K562 (cell line): ENCODE measurements around the gene TRIOBP. TPM values are rescaled to one million over a fixed set of nuclear protein-coding genes. Genes with fewer than 3 reads are reported as not detected.
A peak's percentile ranks its signal among the peaks of the same experiment; 100 is the strongest.

ENCODE experiments used
- ATAC-seq: fragments of 200-7000 bp; cut with Tn5 transposase; 3 replicates; pipeline ENCODE4 v1.9.1; 2020; ENCODE audit warnings: moderate library complexity
- BruUV-seq: library from RNA; stranded (reverse); fragments of 400-500 nt; replicated peaks from 2 replicates; lab custom pipeline; 2021; lab: Mats Ljungman, UMichigan
- CTCF ChIA-PET: fragments of 300-600 bp; formaldehyde crosslinking; extraction: SDS; loops from one replicate; lab custom pipeline; 2021; ENCODE audit warnings: low intra/inter-chr PET ratio; lab: Yijun Ruan, JAX
- POLR2A ChIA-PET: fragments of 300-600, 350-650 bp; sonication (Branson Sonifier 250); formaldehyde crosslinking; extraction: SDS; loops from one replicate; lab custom pipeline; 2021; ENCODE audit warnings: antibody characterized with exemption, inconsistent platforms; lab: Yijun Ruan, JAX
- DNase-seq, 4 experiments: peaks; one replicate each; pipeline versions ENCODE4 v3.0.0 to v3.0.0-alpha.2; 2011 to 2018; ENCODE audit warnings: low spot score in 3 of 4, mixed read lengths in 3 of 4; ENCODE audit errors: extremely low read depth in 1 of 4
- FAIRE-seq: peaks from 2 replicates; lab custom pipeline; 2011; peaks lifted over from hg19 to GRCh38; lab: Jason Lieb, UNC
- H2AFZ ChIP-seq: 2 replicates; pipeline ENCODE4 v1.6.0; 2011; ENCODE audit warnings: low read depth, low read length, control low read depth, inconsistent platforms
- H3K27ac ChIP-seq: fragments of 200-600 bp; 3 replicates; pipeline ENCODE4 v1.8.0; 2011; ENCODE audit warnings: low read depth, mild to moderate bottlenecking, control low read depth, inconsistent platforms, low read length, moderate library complexity, mixed read lengths; ENCODE audit errors: extremely low read depth
- H3K27me3 ChIP-seq, 2 experiments: fragments of 300-600 bp in 1 of 2; 2 replicates in 1 of 2; 3 replicates in 1 of 2; pipeline versions ENCODE4 v1.6.0 to v1.8.0; 2011; ENCODE audit warnings: inconsistent platforms in 2 of 2, low read length in 2 of 2, mild to moderate bottlenecking in 1 of 2, mixed read lengths in 1 of 2, moderate library complexity in 1 of 2; ENCODE audit not compliant: control insufficient read depth in 2 of 2, insufficient read depth in 2 of 2
- H3K36me3 ChIP-seq: fragments of 300-600 bp; 3 replicates; pipeline ENCODE4 v1.8.0; 2011; ENCODE audit warnings: mild to moderate bottlenecking, low read length, inconsistent platforms; ENCODE audit not compliant: control insufficient read depth, insufficient read depth
- H3K4me1 ChIP-seq, 2 experiments: fragments of 200-600 bp in 1 of 2; replicated peaks in 1 of 2; 2 replicates in 1 of 2; 3 replicates in 1 of 2; pipeline versions ENCODE4 v1.5.1 to v1.8.0; 2011; ENCODE audit warnings: inconsistent platforms in 2 of 2, low read length in 2 of 2, mild to moderate bottlenecking in 1 of 2, mixed read lengths in 1 of 2, moderate library complexity in 1 of 2; ENCODE audit not compliant: control insufficient read depth in 2 of 2, insufficient read depth in 2 of 2
- H3K4me2 ChIP-seq: 2 replicates; pipeline ENCODE4 v1.6.1; 2011; ENCODE audit warnings: low read length, control low read depth, inconsistent platforms, mixed read lengths; ENCODE audit not compliant: insufficient read depth
- H3K4me3 ChIP-seq: fragments of 200-600 bp; sonication (generic), shearing (Covaris generic); 2 replicates; pipeline ENCODE4 v1.5.1; 2016; ENCODE audit warnings: control low read depth, inconsistent platforms
- H3K79me2 ChIP-seq: fragments of 200-600 bp; 3 replicates; pipeline ENCODE4 v1.8.0; 2011; ENCODE audit warnings: low read length, inconsistent platforms; ENCODE audit not compliant: control insufficient read depth, insufficient read depth
- H3K9ac ChIP-seq, 2 experiments: 2 replicates each; pipeline versions ENCODE4 v1.6.0 to v1.6.1; 2011; ENCODE audit warnings: low read depth in 2 of 2, low read length in 2 of 2, control low read depth in 1 of 2, inconsistent platforms in 1 of 2, mild to moderate bottlenecking in 1 of 2, mixed read lengths in 1 of 2; ENCODE audit not compliant: insufficient read depth in 1 of 2
- H3K9me1 ChIP-seq: one replicate; pipeline ENCODE4 v1.6.0; 2011; ENCODE audit warnings: inconsistent platforms, mild to moderate bottlenecking, low read length, moderate library complexity; ENCODE audit not compliant: control insufficient read depth, insufficient read depth
- H3K9me3 ChIP-seq: replicated peaks from 2 replicates; pipeline ENCODE4 v1.5.1; 2011; ENCODE audit warnings: low read depth, low read length, inconsistent platforms; ENCODE audit not compliant: control insufficient read depth, insufficient read depth
- H4K20me1 ChIP-seq: replicated peaks from 2 replicates; pipeline ENCODE4 v1.6.1; 2011; ENCODE audit warnings: low read length, inconsistent platforms, mixed read lengths; ENCODE audit not compliant: control insufficient read depth, insufficient read depth
- ADNP ChIP-seq: fragments of 200-800 bp; sonication (Bioruptor generic); IDR thresholded peaks from 2 replicates; pipeline ENCODE4 v1.6.1; 2016; ENCODE audit warnings: missing genetic modification characterization, missing compliant biosample characterization
- BCOR ChIP-seq: fragments of 450-650 bp; IDR thresholded peaks from 2 replicates; pipeline ENCODE4 v1.6.1; 2016
- CBX1 ChIP-seq: sonication (generic); IDR thresholded peaks from 2 replicates; pipeline ENCODE4 v1.6.1; 2016; ENCODE audit warnings: antibody characterized with exemption, low read depth, mild to moderate bottlenecking
- CEBPB ChIP-seq: fragments of 450-650 bp; IDR thresholded peaks from 2 replicates; pipeline ENCODE4 v1.6.1; 2016; ENCODE audit warnings: missing genetic modification characterization, missing compliant biosample characterization
- CHD4 ChIP-seq: fragments of 200-600 bp; sonication (generic); IDR thresholded peaks from 3 replicates; pipeline ENCODE4 v1.6.1; 2012; ENCODE audit warnings: low read depth, mild to moderate bottlenecking, mixed read lengths, low read length, inconsistent platforms; ENCODE audit not compliant: insufficient read depth, insufficient replicate concordance, poor library complexity, severe bottlenecking
- GTF2A2 ChIP-seq: IDR thresholded peaks from 2 replicates; pipeline ENCODE4 v1.6.1; 2016; ENCODE audit warnings: mild to moderate bottlenecking, missing genetic modification characterization, missing compliant biosample characterization
- HDAC2 ChIP-seq: fragments of 450-650 bp; IDR thresholded peaks from 2 replicates; pipeline ENCODE4 v1.6.1; 2016; ENCODE audit warnings: mild to moderate bottlenecking
- KDM1A ChIP-seq, 2 experiments: fragments of 450-650 bp; IDR thresholded peaks; 2 replicates each; pipeline ENCODE4 v1.6.1; 2016; ENCODE audit warnings: mild to moderate bottlenecking in 2 of 2
- MTA1 ChIP-seq: fragments of 450-650 bp; IDR thresholded peaks from 2 replicates; pipeline ENCODE4 v1.6.1; 2017; ENCODE audit warnings: borderline replicate concordance
- NFIC ChIP-seq: fragments of 450-650 bp; IDR thresholded peaks from 2 replicates; pipeline ENCODE4 v1.6.1; 2017; ENCODE audit warnings: mild to moderate bottlenecking, inconsistent platforms
- PTBP1 ChIP-seq: fragments of 200-400 bp; formaldehyde crosslinking; IDR thresholded peaks from 2 replicates; pipeline ENCODE4 v1.6.1; 2017; ENCODE audit warnings: low read depth, low read length
- RBM25 ChIP-seq: fragments of 200-400 bp; formaldehyde crosslinking; IDR thresholded peaks from 2 replicates; pipeline ENCODE4 v1.6.1; 2018; ENCODE audit warnings: low read length, low read depth, moderate library complexity; ENCODE audit not compliant: severe bottlenecking
- RCOR1 ChIP-seq, 2 experiments: IDR thresholded peaks; 2 replicates each; pipeline ENCODE4 v1.6.1; 2012; ENCODE audit warnings: low read depth in 2 of 2, low read length in 2 of 2, borderline replicate concordance in 1 of 2, improper control_type of control experiment in 1 of 2
- SMARCA5 ChIP-seq: fragments of 450-650 bp; IDR thresholded peaks from 2 replicates; pipeline ENCODE4 v1.6.1; 2016
- SP2 ChIP-seq: IDR thresholded peaks from 2 replicates; pipeline ENCODE4 v1.6.1; 2011; ENCODE audit warnings: mild to moderate bottlenecking, low read depth, low read length, moderate library complexity; ENCODE audit not compliant: poor library complexity, severe bottlenecking; ENCODE audit errors: extremely low read depth
- ZBTB33 ChIP-seq: sonication (generic); formaldehyde crosslinking; IDR thresholded peaks from 2 replicates; pipeline ENCODE4 v1.8.1; 2023; ENCODE audit warnings: mild to moderate bottlenecking, missing genetic modification reagents
- ZNF282 ChIP-seq: sonication (generic); formaldehyde crosslinking; IDR thresholded peaks from 2 replicates; pipeline ENCODE4 v1.8.1; 2023; ENCODE audit warnings: missing genetic modification reagents
- WGBS: fragments of 100-300 bp; shearing (Covaris generic); methylation state at CpG from one replicate; pipeline ENCODE4 v1.1.6; 2016; ENCODE audit warnings: low coverage, mixed read lengths; ENCODE audit not compliant: insufficient coverage; ENCODE audit errors: missing lambda C conversion rate; 5-methylcytosine and 5-hydroxymethylcytosine counted together
- in situ Hi-C: fragments of 300-500 bp; cut with MboI; formaldehyde crosslinking; loops from 4 replicates; pipeline ENCODE4 v1.15.0; 2018; ENCODE audit warnings: inconsistent platforms, mixed read lengths
- intact Hi-C: fragments of 100-400 bp; cut with micrococcal nuclease; formaldehyde crosslinking; loops from 2 replicates; pipeline ENCODE4 v1.14.2; 2022
- polyA plus RNA-seq, 8 experiments: library from polyadenylated mRNA; depleted of rRNA in 4 of 8; stranded (reverse) in 5 of 8; unstranded in 3 of 8; fragments of >200 nt; fragmentation: Nextera tagmentation in 2 of 8; fragmentation: Illumina TruSeq in 1 of 8; extraction: Ambion mirVana in 2 of 8; extraction: Trizol in 1 of 8; gene quantifications; 2 replicates each; pipeline versions ENCODE4 v1.2.1 to v1.2.3, GENCODE V29; 2011 to 2014; ENCODE audit warnings: inconsistent platforms in 1 of 8, missing spikeins in 1 of 8
- total RNA-seq, 7 experiments: library from RNA; depleted of rRNA in 6 of 7; stranded (reverse); fragments of >200 nt in 6 of 7; fragmentation: Illumina TruSeq in 2 of 7; extraction: Trizol in 2 of 7; gene quantifications; 2 replicates each; pipeline versions ENCODE4 v1.2.1 to v1.2.3, GENCODE V29; 2011 to 2021; ENCODE audit warnings: low replicate concordance in 1 of 7

Gene TRIOBP
- total and polyA plus RNA-seq, 9 of the 15 experiments (the other 6 are each of a cell fraction or from before 2014, with no cell fraction given) = 0.24 to 13.8 (median 5.5) TPM

- 40% methylated on average over 7 of the region's 9 CpGs for WGBS
- Histone ChIP-seq H3K4me2 (no peak overlapping the region), H3K4me1 (peaks cover 4 to 27% of the 10 kb centered on the region in 2 experiments; a peak in 4 of 5 replicates), H3K36me3 (no peaks in the 10 kb centered on the region), H3K9me3 (no peaks in the 10 kb centered on the region), H3K9me1 (no peaks in the 10 kb centered on the region), H3K9ac (0 out of 4 replicates have a peak overlapping the region, but pooled peaks of 1 of the 2 experiments have one; percentile 14), H2AFZ (no peak overlapping the region), H3K79me2 (peaks cover 1% of the 10 kb centered on the region; the same call in 2 of the 3 replicates), H3K27ac (no peak overlapping the region), H3K4me3 (no peak overlapping the region), H4K20me1 (no peaks in the 10 kb centered on the region), H3K27me3 (no peaks in the 10 kb centered on the region)
- FAIRE-seq (no peak), ATAC-seq (no peak; the same call in 2 of the 3 replicates), DNase-seq (no peak)
- ChIA-PET POLR2A (no interaction called here), CTCF (no interaction called here)
- TF ChIP-seq ZNF282 (CRISPR knock-in tag) (no peak), BCOR (peak; percentile 89), ADNP (tag) (peak; percentile 75; the same call in 1 of the 2 replicates), RBM25 (peak; percentile 76), KDM1A (IDR thresholded peaks at IDR 0.05) (peak; percentile 66 to 74), SP2 (no peak), CHD4 (peak; percentile 58), ZBTB33 (CRISPR knock-in tag) (no peak), GTF2A2 (tag) (no peak), CEBPB (tag) (peak; percentile 73), RCOR1 (IDR thresholded peaks at IDR 0.05; ENCODE audit: borderline replicate concordance in 1 of 2, low read depth in 2 of 2, low read length in 2 of 2) (0 out of 4 replicates have a peak, but pooled peaks of 1 of the 2 experiments have one; percentile 49), NFIC (peak; percentile 40), HDAC2 (peak; percentile 38; the same call in 1 of the 2 replicates), SMARCA5 (peak; percentile 74), MTA1 (no peak), CBX1 (0 out of 2 replicates have a peak, but pooled peaks have one; percentile 55), PTBP1 (0 out of 2 replicates have a peak, but pooled peaks have one; percentile 74)
- no TSS peak for BruUV-seq
- intact Hi-C loops (no loop called here), in situ Hi-C loops (no loop called here)
Observed at GRCh38 chr22:37741312-37741795, 44.5 kb downstream of the TRIOBP start.
